K562 (cell line): Measurements from ENCODE around the gene JUP. TPM values are rescaled to one million over a fixed set of nuclear protein-coding genes. Genes with fewer than 3 reads are reported as not detected.
A peak's percentile ranks its signal among the peaks of the same experiment; 100 is the strongest.

ENCODE experiments used
- ASH1L ChIP-seq: fragments of 450-650 bp; IDR thresholded peaks from 2 replicates; pipeline ENCODE4 v1.6.1; 2018; ENCODE audit warnings: borderline replicate concordance, mild to moderate bottlenecking, low read depth; ENCODE audit not compliant: partially characterized antibody
- DNMT1 ChIP-seq: fragments of 450-650 bp; IDR thresholded peaks from 2 replicates; pipeline ENCODE4 v1.6.1; 2016; ENCODE audit warnings: antibody characterized with exemption, mild to moderate bottlenecking
- GATAD2B ChIP-seq: fragments of 450-650 bp; IDR thresholded peaks from 2 replicates; pipeline ENCODE4 v1.6.1; 2017; ENCODE audit warnings: mild to moderate bottlenecking, borderline replicate concordance
- MECOM ChIP-seq: fragments of 250-450 bp; sonication (Bioruptor Pico); IDR thresholded peaks from 2 replicates; pipeline ENCODE4 v1.8.0; 2022; ENCODE audit warnings: inconsistent platforms
- RBM15 ChIP-seq: fragments of 200-400 bp; formaldehyde crosslinking; IDR thresholded peaks from 2 replicates; pipeline ENCODE4 v1.6.1; 2018; ENCODE audit warnings: mild to moderate bottlenecking, low read length, moderate library complexity; ENCODE audit not compliant: insufficient read depth
- SIN3B ChIP-seq: fragments of 450-650 bp; IDR thresholded peaks from 2 replicates; pipeline ENCODE4 v1.6.1; 2017; ENCODE audit warnings: low read depth, mild to moderate bottlenecking, moderate library complexity
- WHSC1 ChIP-seq: IDR thresholded peaks from one replicate; pipeline ENCODE4 v1.6.1; 2012; ENCODE audit warnings: low read length, control low read depth, inconsistent platforms
- ZNF699 ChIP-seq: fragments of 250-450 bp; sonication (Bioruptor Pico); IDR thresholded peaks from 2 replicates; pipeline ENCODE4 v1.8.0; 2021; ENCODE audit warnings: mild to moderate bottlenecking, moderate library complexity; ENCODE audit not compliant: insufficient replicate concordance
- polyA plus RNA-seq, 8 experiments: library from polyadenylated mRNA; depleted of rRNA in 4 of 8; stranded (reverse) in 5 of 8; unstranded in 3 of 8; fragments of >200 nt; fragmentation: Nextera tagmentation in 2 of 8; fragmentation: Illumina TruSeq in 1 of 8; extraction: Ambion mirVana in 2 of 8; extraction: Trizol in 1 of 8; gene quantifications; 2 replicates each; pipeline versions ENCODE4 v1.2.1 to v1.2.3, GENCODE V29; 2011 to 2014; ENCODE audit warnings: inconsistent platforms in 1 of 8, missing spikeins in 1 of 8
- total RNA-seq, 7 experiments: library from RNA; depleted of rRNA in 6 of 7; stranded (reverse); fragments of >200 nt in 6 of 7; fragmentation: Illumina TruSeq in 2 of 7; extraction: Trizol in 2 of 7; gene quantifications; 2 replicates each; pipeline versions ENCODE4 v1.2.1 to v1.2.3, GENCODE V29; 2011 to 2021; ENCODE audit warnings: low replicate concordance in 1 of 7
- TF ChIP-seq, protein P1 (sequence below): sonication (generic); formaldehyde crosslinking; IDR thresholded peaks from 2 replicates; pipeline ENCODE4 v1.4.0; 2020; ENCODE audit warnings: mild to moderate bottlenecking, missing genetic modification reagents
- TF ChIP-seq, protein P2 (sequence below): fragments of 250-450 bp; sonication (Bioruptor Pico); IDR thresholded peaks from 2 replicates; pipeline ENCODE4 v1.4.0; 2020
- TF ChIP-seq, protein P3 (sequence below): fragments of 450-650 bp; conservative IDR thresholded peaks from 2 replicates; pipeline ENCODE4 v1.6.1; 2016; ENCODE audit warnings: missing genetic modification characterization, low read depth, mild to moderate bottlenecking, control low read depth, missing compliant biosample characterization
- TF ChIP-seq, protein P4 (sequence below): fragments of 250-450 bp; sonication (Bioruptor Pico); IDR thresholded peaks from 2 replicates; pipeline ENCODE4 v1.9.0; 2021; ENCODE audit warnings: mild to moderate bottlenecking
- TF ChIP-seq, protein P5 (sequence below): fragments of 250-450 bp; sonication (Bioruptor Pico); IDR thresholded peaks from 2 replicates; pipeline ENCODE4 v1.5.0; 2022; ENCODE audit warnings: mild to moderate bottlenecking
- TF ChIP-seq, protein P6 (sequence below): fragments of 200-800 bp; sonication (Bioruptor generic); IDR thresholded peaks from 2 replicates; pipeline ENCODE4 v1.6.1; 2017; ENCODE audit warnings: missing genetic modification characterization, missing compliant biosample characterization

The JUP gene
- total and polyA plus RNA-seq, 9 of the 15 experiments (the other 6 are each of a cell fraction or from before 2014, with no cell fraction given), result 6.4 to 177 (median 31.2) TPM

DNA sequence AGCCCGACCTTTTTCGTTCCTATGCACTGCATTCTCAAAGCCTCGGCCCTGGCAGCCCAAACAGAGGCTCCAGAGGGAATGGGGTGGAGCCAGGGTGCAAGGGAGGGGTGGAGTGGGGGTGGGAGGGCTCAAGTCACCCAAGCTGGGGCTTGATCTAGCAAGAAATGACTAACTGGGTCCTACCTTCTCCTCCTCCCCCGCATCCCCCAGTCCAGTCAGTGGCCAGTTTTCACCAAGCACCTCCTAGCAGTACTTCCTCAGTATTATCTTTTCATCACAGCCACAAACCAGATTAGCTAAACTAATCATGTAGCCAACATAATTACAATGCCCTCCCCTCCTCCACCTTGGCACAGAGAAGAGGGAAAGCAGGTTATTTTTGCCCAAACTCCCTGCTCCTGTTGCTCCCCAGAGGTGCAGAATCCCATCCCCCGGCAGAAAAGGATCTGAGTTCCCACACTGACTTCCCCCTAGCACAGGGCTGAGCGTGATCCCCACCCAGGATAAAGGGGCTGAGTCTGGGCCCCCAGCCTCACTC lies 2.2 kb downstream of the JUP start (continued):
- TF ChIP-seq, protein P1, sequence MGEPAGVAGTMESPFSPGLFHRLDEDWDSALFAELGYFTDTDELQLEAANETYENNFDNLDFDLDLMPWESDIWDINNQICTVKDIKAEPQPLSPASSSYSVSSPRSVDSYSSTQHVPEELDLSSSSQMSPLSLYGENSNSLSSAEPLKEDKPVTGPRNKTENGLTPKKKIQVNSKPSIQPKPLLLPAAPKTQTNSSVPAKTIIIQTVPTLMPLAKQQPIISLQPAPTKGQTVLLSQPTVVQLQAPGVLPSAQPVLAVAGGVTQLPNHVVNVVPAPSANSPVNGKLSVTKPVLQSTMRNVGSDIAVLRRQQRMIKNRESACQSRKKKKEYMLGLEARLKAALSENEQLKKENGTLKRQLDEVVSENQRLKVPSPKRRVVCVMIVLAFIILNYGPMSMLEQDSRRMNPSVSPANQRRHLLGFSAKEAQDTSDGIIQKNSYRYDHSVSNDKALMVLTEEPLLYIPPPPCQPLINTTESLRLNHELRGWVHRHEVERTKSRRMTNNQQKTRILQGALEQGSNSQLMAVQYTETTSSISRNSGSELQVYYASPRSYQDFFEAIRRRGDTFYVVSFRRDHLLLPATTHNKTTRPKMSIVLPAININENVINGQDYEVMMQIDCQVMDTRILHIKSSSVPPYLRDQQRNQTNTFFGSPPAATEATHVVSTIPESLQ, result no peak
- TF ChIP-seq, protein P2, sequence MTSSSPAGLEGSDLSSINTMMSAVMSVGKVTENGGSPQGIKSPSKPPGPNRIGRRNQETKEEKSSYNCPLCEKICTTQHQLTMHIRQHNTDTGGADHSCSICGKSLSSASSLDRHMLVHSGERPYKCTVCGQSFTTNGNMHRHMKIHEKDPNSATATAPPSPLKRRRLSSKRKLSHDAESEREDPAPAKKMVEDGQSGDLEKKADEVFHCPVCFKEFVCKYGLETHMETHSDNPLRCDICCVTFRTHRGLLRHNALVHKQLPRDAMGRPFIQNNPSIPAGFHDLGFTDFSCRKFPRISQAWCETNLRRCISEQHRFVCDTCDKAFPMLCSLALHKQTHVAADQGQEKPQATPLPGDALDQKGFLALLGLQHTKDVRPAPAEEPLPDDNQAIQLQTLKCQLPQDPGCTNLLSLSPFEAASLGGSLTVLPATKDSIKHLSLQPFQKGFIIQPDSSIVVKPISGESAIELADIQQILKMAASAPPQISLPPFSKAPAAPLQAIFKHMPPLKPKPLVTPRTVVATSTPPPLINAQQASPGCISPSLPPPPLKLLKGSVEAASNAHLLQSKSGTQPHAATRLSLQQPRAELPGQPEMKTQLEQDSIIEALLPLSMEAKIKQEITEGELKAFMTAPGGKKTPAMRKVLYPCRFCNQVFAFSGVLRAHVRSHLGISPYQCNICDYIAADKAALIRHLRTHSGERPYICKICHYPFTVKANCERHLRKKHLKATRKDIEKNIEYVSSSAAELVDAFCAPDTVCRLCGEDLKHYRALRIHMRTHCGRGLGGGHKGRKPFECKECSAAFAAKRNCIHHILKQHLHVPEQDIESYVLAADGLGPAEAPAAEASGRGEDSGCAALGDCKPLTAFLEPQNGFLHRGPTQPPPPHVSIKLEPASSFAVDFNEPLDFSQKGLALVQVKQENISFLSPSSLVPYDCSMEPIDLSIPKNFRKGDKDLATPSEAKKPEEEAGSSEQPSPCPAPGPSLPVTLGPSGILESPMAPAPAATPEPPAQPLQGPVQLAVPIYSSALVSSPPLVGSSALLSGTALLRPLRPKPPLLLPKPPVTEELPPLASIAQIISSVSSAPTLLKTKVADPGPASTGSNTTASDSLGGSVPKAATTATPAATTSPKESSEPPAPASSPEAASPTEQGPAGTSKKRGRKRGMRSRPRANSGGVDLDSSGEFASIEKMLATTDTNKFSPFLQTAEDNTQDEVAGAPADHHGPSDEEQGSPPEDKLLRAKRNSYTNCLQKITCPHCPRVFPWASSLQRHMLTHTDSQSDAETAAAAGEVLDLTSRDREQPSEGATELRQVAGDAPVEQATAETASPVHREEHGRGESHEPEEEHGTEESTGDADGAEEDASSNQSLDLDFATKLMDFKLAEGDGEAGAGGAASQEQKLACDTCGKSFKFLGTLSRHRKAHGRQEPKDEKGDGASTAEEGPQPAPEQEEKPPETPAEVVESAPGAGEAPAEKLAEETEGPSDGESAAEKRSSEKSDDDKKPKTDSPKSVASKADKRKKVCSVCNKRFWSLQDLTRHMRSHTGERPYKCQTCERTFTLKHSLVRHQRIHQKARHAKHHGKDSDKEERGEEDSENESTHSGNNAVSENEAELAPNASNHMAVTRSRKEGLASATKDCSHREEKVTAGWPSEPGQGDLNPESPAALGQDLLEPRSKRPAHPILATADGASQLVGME (CRISPR knock-in tag), result 0 out of 2 replicates have a peak, but pooled peaks have one; percentile 39
- no peak for TF ChIP-seq DNMT1
- TF ChIP-seq RBM15, result no peak
- TF ChIP-seq, protein P3, sequence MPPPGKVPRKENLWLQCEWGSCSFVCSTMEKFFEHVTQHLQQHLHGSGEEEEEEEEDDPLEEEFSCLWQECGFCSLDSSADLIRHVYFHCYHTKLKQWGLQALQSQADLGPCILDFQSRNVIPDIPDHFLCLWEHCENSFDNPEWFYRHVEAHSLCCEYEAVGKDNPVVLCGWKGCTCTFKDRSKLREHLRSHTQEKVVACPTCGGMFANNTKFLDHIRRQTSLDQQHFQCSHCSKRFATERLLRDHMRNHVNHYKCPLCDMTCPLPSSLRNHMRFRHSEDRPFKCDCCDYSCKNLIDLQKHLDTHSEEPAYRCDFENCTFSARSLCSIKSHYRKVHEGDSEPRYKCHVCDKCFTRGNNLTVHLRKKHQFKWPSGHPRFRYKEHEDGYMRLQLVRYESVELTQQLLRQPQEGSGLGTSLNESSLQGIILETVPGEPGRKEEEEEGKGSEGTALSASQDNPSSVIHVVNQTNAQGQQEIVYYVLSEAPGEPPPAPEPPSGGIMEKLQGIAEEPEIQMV (tag), result no peak
- TF ChIP-seq ZNF699 (CRISPR knock-in tag), result no peak
- TF ChIP-seq, protein P4, sequence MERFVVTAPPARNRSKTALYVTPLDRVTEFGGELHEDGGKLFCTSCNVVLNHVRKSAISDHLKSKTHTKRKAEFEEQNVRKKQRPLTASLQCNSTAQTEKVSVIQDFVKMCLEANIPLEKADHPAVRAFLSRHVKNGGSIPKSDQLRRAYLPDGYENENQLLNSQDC, result no peak
- TF ChIP-seq, protein P5, sequence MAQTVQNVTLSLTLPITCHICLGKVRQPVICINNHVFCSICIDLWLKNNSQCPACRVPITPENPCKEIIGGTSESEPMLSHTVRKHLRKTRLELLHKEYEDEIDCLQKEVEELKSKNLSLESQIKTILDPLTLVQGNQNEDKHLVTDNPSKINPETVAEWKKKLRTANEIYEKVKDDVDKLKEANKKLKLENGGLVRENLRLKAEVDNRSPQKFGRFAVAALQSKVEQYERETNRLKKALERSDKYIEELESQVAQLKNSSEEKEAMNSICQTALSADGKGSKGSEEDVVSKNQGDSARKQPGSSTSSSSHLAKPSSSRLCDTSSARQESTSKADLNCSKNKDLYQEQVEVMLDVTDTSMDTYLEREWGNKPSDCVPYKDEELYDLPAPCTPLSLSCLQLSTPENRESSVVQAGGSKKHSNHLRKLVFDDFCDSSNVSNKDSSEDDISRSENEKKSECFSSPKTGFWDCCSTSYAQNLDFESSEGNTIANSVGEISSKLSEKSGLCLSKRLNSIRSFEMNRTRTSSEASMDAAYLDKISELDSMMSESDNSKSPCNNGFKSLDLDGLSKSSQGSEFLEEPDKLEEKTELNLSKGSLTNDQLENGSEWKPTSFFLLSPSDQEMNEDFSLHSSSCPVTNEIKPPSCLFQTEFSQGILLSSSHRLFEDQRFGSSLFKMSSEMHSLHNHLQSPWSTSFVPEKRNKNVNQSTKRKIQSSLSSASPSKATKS, result no peak
- no peak for TF ChIP-seq WHSC1
- TF ChIP-seq GATAD2B, result no peak
- no peak for TF ChIP-seq SIN3B
- no peak for TF ChIP-seq ASH1L
- TF ChIP-seq MECOM (CRISPR knock-in tag), result no peak
- TF ChIP-seq, protein P6, sequence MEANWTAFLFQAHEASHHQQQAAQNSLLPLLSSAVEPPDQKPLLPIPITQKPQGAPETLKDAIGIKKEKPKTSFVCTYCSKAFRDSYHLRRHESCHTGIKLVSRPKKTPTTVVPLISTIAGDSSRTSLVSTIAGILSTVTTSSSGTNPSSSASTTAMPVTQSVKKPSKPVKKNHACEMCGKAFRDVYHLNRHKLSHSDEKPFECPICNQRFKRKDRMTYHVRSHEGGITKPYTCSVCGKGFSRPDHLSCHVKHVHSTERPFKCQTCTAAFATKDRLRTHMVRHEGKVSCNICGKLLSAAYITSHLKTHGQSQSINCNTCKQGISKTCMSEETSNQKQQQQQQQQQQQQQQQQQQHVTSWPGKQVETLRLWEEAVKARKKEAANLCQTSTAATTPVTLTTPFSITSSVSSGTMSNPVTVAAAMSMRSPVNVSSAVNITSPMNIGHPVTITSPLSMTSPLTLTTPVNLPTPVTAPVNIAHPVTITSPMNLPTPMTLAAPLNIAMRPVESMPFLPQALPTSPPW (CRISPR knock-in tag), result peak; percentile 96
